Measurements from ENCODE around the gene SMIM44. TPM values are rescaled to one million over a fixed set of nuclear protein-coding genes. Genes with fewer than 3 reads are reported as not detected.

The SMIM44 gene
- total and polyA plus RNA-seq, 9 of the 15 experiments (the other 6 are each of a cell fraction or from before 2014, with no cell fraction given), result not detected

DNA sequence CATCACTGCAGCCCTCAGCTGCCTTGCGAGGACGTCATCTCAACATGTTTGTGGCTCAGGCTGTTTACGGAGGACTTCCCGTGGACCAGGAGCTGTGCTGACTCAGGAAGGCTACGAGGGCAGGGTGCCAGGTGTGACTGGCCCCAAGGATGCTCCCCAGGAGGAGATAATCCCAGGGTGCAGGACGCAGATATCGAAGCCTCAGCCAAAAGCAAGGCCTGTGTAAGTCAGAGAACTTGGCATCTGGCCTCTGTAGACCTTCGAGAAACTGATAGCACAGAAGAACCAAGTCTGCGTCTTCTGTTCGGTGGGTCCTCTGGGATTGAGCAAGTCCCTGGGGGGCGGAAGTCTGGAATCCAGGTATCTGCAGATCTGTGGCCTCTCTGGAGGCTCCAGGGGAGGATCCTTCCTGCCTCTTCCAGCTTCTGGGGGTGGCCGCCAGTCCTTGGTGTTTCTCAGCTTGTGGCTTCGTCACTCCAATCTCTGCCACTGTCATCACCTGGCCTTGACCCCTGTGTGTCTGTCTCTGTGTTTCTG, 19.9 kb upstream of the SMIM44 start (continued):
- TF ChIP-seq, protein P1, sequence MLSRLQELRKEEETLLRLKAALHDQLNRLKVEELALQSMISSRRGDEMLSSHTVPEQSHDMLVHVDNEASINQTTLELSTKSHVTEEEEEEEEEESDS (CRISPR knock-in tag; IDR thresholded peaks at IDR 0.05), result no peak
- TF ChIP-seq ZNF583 (CRISPR knock-in tag; IDR thresholded peaks at IDR 0.05), result no peak
- TF ChIP-seq ZBTB1 (CRISPR knock-in tag; IDR thresholded peaks at IDR 0.05; ENCODE audit: borderline replicate concordance, low read depth), result no peak
- TF ChIP-seq U2AF1 (optimal IDR thresholded peaks at IDR 0.05; ENCODE audit: low read depth, low read length), result no peak
- no peak for TF ChIP-seq DDX20 (tag; IDR thresholded peaks at IDR 0.05; ENCODE audit: low read depth)
- TF ChIP-seq RBM25 (IDR thresholded peaks at IDR 0.05; ENCODE audit: low read depth, low read length, severe bottlenecking), result no peak
- TF ChIP-seq HEY1 (CRISPR knock-in tag; IDR thresholded peaks at IDR 0.05; ENCODE audit: borderline replicate concordance), result no peak
- TF ChIP-seq SIRT6 (IDR thresholded peaks at IDR 0.05; ENCODE audit: low read depth, low read length), result no peak
- TF ChIP-seq HDAC2 (IDR thresholded peaks at IDR 0.05), result peak; percentile 62
- TF ChIP-seq MAFK (IDR thresholded peaks at IDR 0.05; ENCODE audit: low read length), result peak; percentile 68
- no peak for TF ChIP-seq DIDO1 (tag; IDR thresholded peaks at IDR 0.05; ENCODE audit: low read depth)
- no peak for TF ChIP-seq BCL6 (CRISPR knock-in tag; IDR thresholded peaks at IDR 0.05)
- no peak for TF ChIP-seq GATAD2A (IDR thresholded peaks at IDR 0.05)
- TF ChIP-seq ETS2 (tag; IDR thresholded peaks at IDR 0.05; ENCODE audit: borderline replicate concordance, poor library complexity, severe bottlenecking), result no peak
- TF ChIP-seq ZEB2 (IDR thresholded peaks at IDR 0.05), result peak; percentile 93
- TF ChIP-seq BRD4 (IDR thresholded peaks at IDR 0.05), result no peak
- no peak for TF ChIP-seq ZNF133 (CRISPR knock-in tag; IDR thresholded peaks at IDR 0.05)
- no peak for TF ChIP-seq ZNF24 (IDR thresholded peaks at IDR 0.05)
- 0 out of 2 replicates have a peak, but pooled peaks have one; percentile 30 for TF ChIP-seq NFE2 (IDR thresholded peaks at IDR 0.05; ENCODE audit: low read depth)
- TF ChIP-seq, protein P2, sequence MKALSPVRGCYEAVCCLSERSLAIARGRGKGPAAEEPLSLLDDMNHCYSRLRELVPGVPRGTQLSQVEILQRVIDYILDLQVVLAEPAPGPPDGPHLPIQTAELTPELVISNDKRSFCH (CRISPR knock-in tag; IDR thresholded peaks at IDR 0.05), result no peak
- TF ChIP-seq, protein P2 (tag; IDR thresholded peaks at IDR 0.05), result no peak
- no peak for TF ChIP-seq ATF1 (CRISPR knock-in tag; IDR thresholded peaks at IDR 0.05)
- 0 out of 2 replicates have a peak, but pooled peaks have one; percentile 30 for TF ChIP-seq ATF1 (tag; IDR thresholded peaks at IDR 0.05)
- TF ChIP-seq CHCHD3 (CRISPR knock-in tag; IDR thresholded peaks at IDR 0.05), result no peak
- TF ChIP-seq NRF1 (conservative IDR thresholded peaks at IDR 0.05 in 1 of 2, IDR thresholded peaks at IDR 0.05 in 1 of 2), result no peak
- TF ChIP-seq MYNN (IDR thresholded peaks at IDR 0.05), result no peak
- no peak for TF ChIP-seq MYNN (CRISPR knock-in tag; IDR thresholded peaks at IDR 0.05)
- TF ChIP-seq ZNF699 (CRISPR knock-in tag; IDR thresholded peaks at IDR 0.05; ENCODE audit: insufficient replicate concordance), result no peak
- TF ChIP-seq RBM39 (optimal IDR thresholded peaks at IDR 0.05; ENCODE audit: low read depth, low read length), result no peak
- no peak for TF ChIP-seq PHF8 (IDR thresholded peaks at IDR 0.05; ENCODE audit: borderline replicate concordance, low read length)
- TF ChIP-seq, protein P3, sequence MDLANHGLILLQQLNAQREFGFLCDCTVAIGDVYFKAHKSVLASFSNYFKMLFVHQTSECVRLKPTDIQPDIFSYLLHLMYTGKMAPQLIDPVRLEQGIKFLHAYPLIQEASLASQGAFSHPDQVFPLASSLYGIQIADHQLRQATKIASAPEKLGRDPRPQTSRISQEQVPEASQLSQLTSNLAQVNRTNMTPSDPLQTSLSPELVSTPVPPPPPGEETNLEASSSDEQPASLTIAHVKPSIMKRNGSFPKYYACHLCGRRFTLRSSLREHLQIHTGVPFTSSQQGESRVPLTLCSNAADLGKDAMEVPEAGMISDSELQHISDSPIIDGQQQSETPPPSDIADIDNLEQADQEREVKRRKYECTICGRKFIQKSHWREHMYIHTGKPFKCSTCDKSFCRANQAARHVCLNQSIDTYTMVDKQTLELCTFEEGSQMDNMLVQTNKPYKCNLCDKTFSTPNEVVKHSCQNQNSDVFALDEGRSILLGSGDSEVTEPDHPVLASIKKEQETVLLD (IDR thresholded peaks at IDR 0.05), result no peak
- no peak for TF ChIP-seq GTF2F1 (IDR thresholded peaks at IDR 0.05; ENCODE audit: low read depth, low read length)

All from K562 (cell line).